H1 (cell line): Measurements from ENCODE around the gene NELL1. TPM values are rescaled to one million over a fixed set of nuclear protein-coding genes. Genes with fewer than 3 reads are reported as not detected.

Experiments
- CTCF ChIA-PET: fragments of 300-600 bp; sonication (Branson Sonifier 250); formaldehyde crosslinking; loops from one replicate; lab custom pipeline; 2021; ENCODE audit not compliant: partially characterized antibody; lab: Charles Lee
- POLR2A ChIA-PET: fragments of 300-600 bp; sonication (Branson Sonifier 250); formaldehyde crosslinking; loops from one replicate; lab custom pipeline; 2021; ENCODE audit warnings: inconsistent platforms; ENCODE audit not compliant: partially characterized antibody; lab: Charles Lee
- DNase-seq, 2 experiments: peaks; one replicate each; pipeline versions ENCODE4 v3.0.0 to v3.0.0-alpha.2; 2010 to 2022; ENCODE audit warnings: low spot score in 2 of 2, low read depth in 1 of 2, mixed read lengths in 1 of 2
- FAIRE-seq: peaks from 2 replicates; lab custom pipeline; 2011; peaks lifted over from hg19 to GRCh38; lab: Jason Lieb, UNC
- H2AFZ ChIP-seq: 2 replicates; pipeline ENCODE4 v1.8.1; 2012; ENCODE audit warnings: low read length, inconsistent platforms
- H2AK5ac ChIP-seq: 2 replicates; pipeline ENCODE4 v1.6.1; 2013; ENCODE audit warnings: low read depth, low read length
- H2BK120ac ChIP-seq: replicated peaks from 2 replicates; pipeline ENCODE3; 2013; ENCODE audit warnings: low read depth, low read length, inconsistent platforms
- H2BK12ac ChIP-seq: 2 replicates; pipeline ENCODE4 v1.6.1; 2013; ENCODE audit warnings: low read depth, low read length
- H2BK15ac ChIP-seq: 2 replicates; pipeline ENCODE4 v1.6.1; 2013; ENCODE audit warnings: low read length
- H2BK20ac ChIP-seq: 2 replicates; pipeline ENCODE4 v1.6.1; 2013; ENCODE audit warnings: low read length
- H2BK5ac ChIP-seq: 2 replicates; pipeline ENCODE4 v1.6.1; 2013; ENCODE audit warnings: low read depth, low read length
- H3K14ac ChIP-seq: 2 replicates; pipeline ENCODE4 v1.6.1; 2013; ENCODE audit warnings: inconsistent platforms; ENCODE audit not compliant: insufficient read length
- H3K18ac ChIP-seq: 2 replicates; pipeline ENCODE4 v1.6.1; 2013; ENCODE audit warnings: low read length; ENCODE audit errors: extremely low read depth
- H3K23ac ChIP-seq: 2 replicates; pipeline ENCODE4 v1.6.1; 2013; ENCODE audit warnings: inconsistent platforms; ENCODE audit not compliant: insufficient read length
- H3K23me2 ChIP-seq: 2 replicates; pipeline ENCODE4 v1.6.1; 2013; ENCODE audit warnings: low read depth, low read length
- H3K27ac ChIP-seq: 2 replicates; pipeline ENCODE4 v1.6.1; 2011; ENCODE audit warnings: low read depth, low read length, inconsistent platforms
- H3K27me3 ChIP-seq, 4 experiments: replicated peaks in 1 of 4; 1 replicate in 1 of 4; 2 replicates in 3 of 4; pipeline versions ENCODE4 v1.6.1 to v1.8.1; 2011 to 2013; ENCODE audit warnings: low read length in 3 of 4, mild to moderate bottlenecking in 3 of 4, inconsistent platforms in 2 of 4, mixed read lengths in 2 of 4, moderate library complexity in 1 of 4; ENCODE audit not compliant: control insufficient read depth in 3 of 4, insufficient read depth in 3 of 4; ENCODE audit errors: extremely low read depth in 1 of 4
- H3K36me3 ChIP-seq, 4 experiments: 2 replicates each; pipeline versions ENCODE4 v1.6.1 to v1.8.1; 2011 to 2013; ENCODE audit warnings: mild to moderate bottlenecking in 4 of 4, low read length in 3 of 4, moderate library complexity in 2 of 4, control low read depth in 1 of 4, inconsistent platforms in 1 of 4; ENCODE audit not compliant: insufficient read depth in 4 of 4, control insufficient read depth in 2 of 4
- H3K4ac ChIP-seq: replicated peaks from 2 replicates; pipeline ENCODE3; 2013; ENCODE audit warnings: low read length, low read depth, mixed read lengths, inconsistent platforms; ENCODE audit not compliant: insufficient read length
- H3K4me1 ChIP-seq, 4 experiments: replicated peaks in 1 of 4; 1 replicate in 1 of 4; 2 replicates in 3 of 4; pipeline versions ENCODE4 v1.6.1 to v1.8.1; 2011 to 2013; ENCODE audit warnings: low read length in 3 of 4, inconsistent platforms in 2 of 4, mixed read lengths in 1 of 4; ENCODE audit not compliant: insufficient read depth in 4 of 4, control insufficient read depth in 3 of 4
- H3K4me2 ChIP-seq, 2 experiments: 2 replicates each; pipeline versions ENCODE4 v1.6.1 to v1.8.1; 2011 to 2013; ENCODE audit warnings: low read depth in 2 of 2, low read length in 2 of 2, control low read depth in 1 of 2, inconsistent platforms in 1 of 2, mild to moderate bottlenecking in 1 of 2; ENCODE audit not compliant: insufficient read depth in 1 of 2
- H3K4me3 ChIP-seq, 4 experiments: fragments of 200-600, 300-600 bp in 1 of 4; sonication (generic), shearing (Covaris generic), sonication (Bioruptor Twin) in 1 of 4; 2 replicates each; pipeline versions ENCODE4 v1.5.1 to v1.8.1; 2011 to 2016; ENCODE audit warnings: low read length in 4 of 4, low read depth in 3 of 4, control low read depth in 2 of 4, inconsistent platforms in 2 of 4, mild to moderate bottlenecking in 2 of 4, mixed read lengths in 1 of 4, moderate library complexity in 1 of 4; ENCODE audit not compliant: insufficient read depth in 2 of 4; ENCODE audit errors: extremely low read depth in 1 of 4
- H3K56ac ChIP-seq: replicated peaks from 2 replicates; pipeline ENCODE3; 2013; ENCODE audit warnings: low read depth, mild to moderate bottlenecking, mixed read lengths, low read length, inconsistent platforms; ENCODE audit not compliant: insufficient read length
- H3K79me1 ChIP-seq: 2 replicates; pipeline ENCODE4 v1.6.1; 2013; ENCODE audit warnings: low read depth, low read length, control low read depth
- H3K79me2 ChIP-seq, 2 experiments: 2 replicates each; pipeline versions ENCODE4 v1.6.1 to v1.8.1; 2012 to 2013; ENCODE audit warnings: low read length in 2 of 2, mild to moderate bottlenecking in 2 of 2, inconsistent platforms in 1 of 2; ENCODE audit not compliant: insufficient read depth in 2 of 2, control insufficient read depth in 1 of 2
- H3K9ac ChIP-seq, 4 experiments: replicated peaks in 1 of 4; 1 replicate in 1 of 4; 2 replicates in 3 of 4; pipeline versions ENCODE4 v1.6.1 to v1.8.1; 2011 to 2013; ENCODE audit warnings: low read depth in 3 of 4, low read length in 3 of 4, control low read depth in 2 of 4, mild to moderate bottlenecking in 2 of 4, moderate library complexity in 2 of 4, inconsistent platforms in 1 of 4; ENCODE audit errors: extremely low read depth in 1 of 4
- H3K9me3 ChIP-seq, 2 experiments: 2 replicates each; pipeline versions ENCODE4 v1.6.1 to v1.8.1; 2012 to 2013; ENCODE audit warnings: mild to moderate bottlenecking in 2 of 2, moderate library complexity in 2 of 2, control low read depth in 1 of 2, inconsistent platforms in 1 of 2, low read depth in 1 of 2, low read length in 1 of 2, mixed read lengths in 1 of 2; ENCODE audit not compliant: insufficient read depth in 2 of 2
- H4K20me1 ChIP-seq, 2 experiments: replicated peaks in 1 of 2; 2 replicates each; pipeline versions ENCODE3 to v1.8.1; 2011 to 2013; ENCODE audit warnings: inconsistent platforms in 2 of 2, low read length in 2 of 2, mild to moderate bottlenecking in 1 of 2; ENCODE audit not compliant: insufficient read depth in 2 of 2, control insufficient read depth in 1 of 2
- H4K5ac ChIP-seq: 2 replicates; pipeline ENCODE4 v1.6.1; 2013; ENCODE audit warnings: low read length, low read depth, mixed read lengths, inconsistent platforms; ENCODE audit not compliant: insufficient read length
- H4K8ac ChIP-seq: 2 replicates; pipeline ENCODE4 v1.8.0; 2013; ENCODE audit warnings: mild to moderate bottlenecking, moderate library complexity, low read length, inconsistent platforms; ENCODE audit not compliant: insufficient read depth; ENCODE audit errors: extremely low read depth
- H4K91ac ChIP-seq: replicated peaks from 2 replicates; pipeline ENCODE3; 2013; ENCODE audit warnings: low read length, mixed read lengths, inconsistent platforms; ENCODE audit not compliant: insufficient read length
- ATF2 ChIP-seq: IDR thresholded peaks from 2 replicates; pipeline ENCODE4 v1.6.1; 2012; ENCODE audit warnings: low read length, inconsistent platforms
- BCL11A ChIP-seq, 2 experiments: IDR thresholded peaks; one replicate each; pipeline ENCODE4 v1.6.1; 2011; ENCODE audit warnings: low read depth in 2 of 2, low read length in 2 of 2, mild to moderate bottlenecking in 2 of 2
- CBX8 ChIP-seq: fragments of 300-800, 300-1000 bp; sonication (generic); IDR thresholded peaks from 2 replicates; pipeline ENCODE4 v1.7.1; 2016; ENCODE audit warnings: low read depth, low read length, borderline replicate concordance
- CTBP2 ChIP-seq: IDR thresholded peaks from 2 replicates; pipeline ENCODE4 v1.7.0; 2011; ENCODE audit warnings: borderline replicate concordance, mild to moderate bottlenecking, moderate library complexity, mixed read lengths, low read length; ENCODE audit not compliant: insufficient read depth, insufficient read length
- JUND ChIP-seq: IDR thresholded peaks from 2 replicates; pipeline ENCODE4 v1.6.1; 2011; ENCODE audit warnings: mild to moderate bottlenecking, improper control_type of control experiment, low read length
- MAFK ChIP-seq: IDR thresholded peaks from 2 replicates; pipeline ENCODE4 v1.6.1; 2012; ENCODE audit warnings: low read depth, mild to moderate bottlenecking, improper control_type of control experiment, low read length
- MAX ChIP-seq: IDR thresholded peaks from 2 replicates; pipeline ENCODE4 v1.6.1; 2012; ENCODE audit warnings: inconsistent platforms
- POU5F1 ChIP-seq: IDR thresholded peaks from 2 replicates; pipeline ENCODE4 v1.6.1; 2011; ENCODE audit warnings: low read depth, mild to moderate bottlenecking, low read length, moderate library complexity
- SIN3A ChIP-seq, 2 experiments: IDR thresholded peaks in 1 of 2; conservative IDR thresholded peaks in 1 of 2; 2 replicates each; pipeline ENCODE4 v1.6.1; 2011 to 2012; ENCODE audit warnings: low read length in 2 of 2, improper control_type of control experiment in 1 of 2, low read depth in 1 of 2, mild to moderate bottlenecking in 1 of 2
- TCF12 ChIP-seq: IDR thresholded peaks from 2 replicates; pipeline ENCODE4 v1.6.1; 2011; ENCODE audit warnings: low read depth, mild to moderate bottlenecking, low read length
- USF2 ChIP-seq: IDR thresholded peaks from 2 replicates; pipeline ENCODE4 v1.6.1; 2011; ENCODE audit warnings: low read length, improper control_type of control experiment
- WGBS, 2 experiments: shearing (Covaris generic) in 1 of 2; methylation state at CpG; one replicate each; pipeline versions ENCODE4 v1.1.6 to v1.1.7; 2013 to 2015; ENCODE audit warnings: low lambda C conversion rate in 2 of 2, mixed read lengths in 2 of 2, inconsistent platforms in 1 of 2, low coverage in 1 of 2, missing lambda C conversion rate in 1 of 2; ENCODE audit not compliant: insufficient replicate concordance in 2 of 2, insufficient coverage in 1 of 2, insufficient read length in 1 of 2; ENCODE audit errors: extremely low coverage in 1 of 2, missing lambda C conversion rate in 1 of 2; 5-methylcytosine and 5-hydroxymethylcytosine counted together
- polyA plus RNA-seq, 7 experiments: library from polyadenylated mRNA; depleted of rRNA in 3 of 7; stranded (reverse) in 5 of 7; unstranded in 2 of 7; fragments of >200 nt in 5 of 7; fragments of 200-250 nt in 2 of 7; gene quantifications; 1 replicate in 5 of 7; 2 replicates in 1 of 7; 4 replicates in 1 of 7; pipeline versions ENCODE4 v1.2.1 to v1.2.3, GENCODE V29; 2011 to 2013; ENCODE audit warnings: missing spikeins in 2 of 7, mixed read lengths in 2 of 7
- total RNA-seq: library from RNA; stranded (reverse); fragmentation: NEBNext Ultra II Directional; extraction: Animal tissue kit (Norgen Biotek cat#: 25700); gene quantifications from 2 replicates; pipeline ENCODE4 v1.2.1, GENCODE V29; 2021

Gene NELL1
- total and polyA plus RNA-seq, 2 of the 8 experiments (the other 6 are each of a cell fraction or from before 2014, with no cell fraction given) = 0.21 TPM; not detected in 1

GRCh38 chr11:21116009-21116408 lies 446.6 kb downstream of the NELL1 start:
- no peak overlapping the region for H3K4ac ChIP-seq
- no peak overlapping the region for H3K56ac ChIP-seq
- H3K23ac ChIP-seq = no peak overlapping the region
- FAIRE-seq (no peak), DNase-seq (no peak)
- H3K4me2 ChIP-seq = no peak overlapping the region
- H4K5ac ChIP-seq = no peak overlapping the region
- no peaks in the 10 kb centered on the region for H3K79me2 ChIP-seq
- no peaks in the 10 kb centered on the region for H3K36me3 ChIP-seq
- H4K91ac ChIP-seq = no peak overlapping the region
- WGBS, 2 experiments = 100% methylated on average over 1 of the region's 1 CpG; no CpG with 5 or more reads in 1 of the 2 experiments
- H2BK120ac ChIP-seq = no peak overlapping the region
- no peak overlapping the region for H4K8ac ChIP-seq
- CTCF ChIA-PET = no interaction called here
- no peaks in the 10 kb centered on the region for H3K4me1 ChIP-seq
- no peaks in the 10 kb centered on the region for H3K79me1 ChIP-seq
- no peak overlapping the region for H2AK5ac ChIP-seq
- no peak overlapping the region for H3K9ac ChIP-seq
- no peak overlapping the region for H3K18ac ChIP-seq
- no peaks in the 10 kb centered on the region for H3K9me3 ChIP-seq
- POLR2A ChIA-PET = no interaction called here
- no peak overlapping the region for H2BK15ac ChIP-seq
- peaks cover 0 to 1% (median 0%) of the 10 kb centered on the region in 4 experiments; a peak in 1 of 7 replicates for H3K27me3 ChIP-seq
- H3K23me2 ChIP-seq = no peaks in the 10 kb centered on the region
- H4K20me1 ChIP-seq = no peaks in the 10 kb centered on the region
- no peak overlapping the region for H2BK12ac ChIP-seq
- H3K27ac ChIP-seq = no peak overlapping the region
- H2BK5ac ChIP-seq = no peak overlapping the region
- H3K4me3 ChIP-seq = no peak overlapping the region
- no peak overlapping the region for H2BK20ac ChIP-seq
- H2AFZ ChIP-seq = no peak overlapping the region
- H3K14ac ChIP-seq = no peak overlapping the region
- no peak for TF ChIP-seq MAX
- TF ChIP-seq POU5F1 = no peak
- TF ChIP-seq MAFK = no peak
- TF ChIP-seq BCL11A (IDR thresholded peaks at IDR 0.05; ENCODE audit: low read depth in 2 of 2, low read length in 2 of 2) = no peak
- no peak for TF ChIP-seq SIN3A (conservative IDR thresholded peaks at IDR 0.05 in 1 of 2, IDR thresholded peaks at IDR 0.05 in 1 of 2; ENCODE audit: low read depth in 1 of 2, low read length in 2 of 2)
- TF ChIP-seq ATF2 = no peak
- TF ChIP-seq JUND = no peak
- no peak for TF ChIP-seq TCF12
- no peak for TF ChIP-seq USF2
- no peak for TF ChIP-seq CBX8
- no peak for TF ChIP-seq CTBP2
